ENCODE results near the gene DTNA. TPM values are rescaled to one million over a fixed set of nuclear protein-coding genes. Genes with fewer than 3 reads are reported as not detected.
"Not testable (repeated sequence)": the region's sequence is repeated elsewhere in the genome, so short reads cannot be mapped to it uniquely, and the experiment has no call there.

The DTNA gene
- total RNA-seq, 1 donor from 2014 or later: 46.5 TPM

GRCh38 chr18:34922594-34922993, 212.5 kb downstream of the DTNA start:
- not testable (repeated sequence) for FAIRE-seq; DNase-seq (ENCODE audit: low spot score in 2 of 2)

DNA sequence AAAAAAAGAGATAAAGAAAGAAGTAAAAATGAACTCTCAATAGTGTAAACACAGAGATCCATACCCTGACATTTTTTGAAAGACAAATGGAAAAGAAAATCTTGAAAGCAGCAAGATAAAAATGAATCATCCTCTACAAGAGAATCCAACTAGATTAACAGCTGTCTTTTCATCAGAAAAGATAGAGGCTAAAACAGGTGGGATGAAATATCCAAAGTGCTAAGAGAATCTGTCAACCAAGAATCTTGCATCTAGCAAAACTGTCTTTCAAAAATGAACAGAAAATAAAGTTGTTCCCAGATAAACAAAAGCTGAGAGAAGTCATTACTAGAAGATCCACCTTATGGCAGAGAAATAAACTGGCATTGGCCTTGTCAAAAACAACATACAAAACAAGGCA, 213.8 kb downstream of the DTNA start:
- no peak for FAIRE-seq
- DNase-seq (ENCODE audit: low spot score in 2 of 2): no peak

GRCh38 chr18:34926683-34927082, 216.6 kb downstream of the DTNA start:
- no peak for FAIRE-seq
- no peak for DNase-seq (ENCODE audit: low spot score in 2 of 2)

- FAIRE-seq (no peak), DNase-seq (ENCODE audit: low spot score in 2 of 2) (no peak)
Observed at GRCh38 chr18:34928088-34928753, 218.1 kb downstream of the DTNA start.

DNA sequence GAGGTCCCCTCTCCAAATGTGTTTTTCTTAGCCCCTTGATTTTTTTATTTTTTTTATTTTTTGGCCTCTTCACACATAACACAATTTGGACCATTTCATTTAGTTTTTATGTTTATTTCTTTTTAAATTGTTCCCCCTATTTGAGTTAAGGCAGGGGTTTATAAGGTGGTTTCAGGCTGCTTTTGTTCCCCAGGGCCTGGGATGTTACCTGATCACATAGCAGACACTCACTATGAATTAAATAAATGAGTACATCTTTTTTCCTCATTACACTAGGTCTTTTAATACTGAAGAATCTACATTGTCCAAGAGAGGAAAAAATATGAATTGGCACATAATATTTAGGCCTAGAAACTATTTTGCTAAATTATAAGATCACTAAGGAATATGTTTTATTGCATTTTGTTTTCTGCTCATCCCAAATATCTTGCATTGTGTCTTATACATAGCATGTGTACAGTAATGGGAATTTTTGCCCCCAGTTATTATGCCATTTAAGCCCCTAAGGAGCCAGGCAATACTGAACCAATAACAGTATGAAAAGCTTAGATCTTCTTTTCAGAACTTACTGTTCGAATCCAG, 218.7 kb downstream of the DTNA start:
- no peak for FAIRE-seq
- DNase-seq (ENCODE audit: low spot score in 2 of 2): no peak

DNA sequence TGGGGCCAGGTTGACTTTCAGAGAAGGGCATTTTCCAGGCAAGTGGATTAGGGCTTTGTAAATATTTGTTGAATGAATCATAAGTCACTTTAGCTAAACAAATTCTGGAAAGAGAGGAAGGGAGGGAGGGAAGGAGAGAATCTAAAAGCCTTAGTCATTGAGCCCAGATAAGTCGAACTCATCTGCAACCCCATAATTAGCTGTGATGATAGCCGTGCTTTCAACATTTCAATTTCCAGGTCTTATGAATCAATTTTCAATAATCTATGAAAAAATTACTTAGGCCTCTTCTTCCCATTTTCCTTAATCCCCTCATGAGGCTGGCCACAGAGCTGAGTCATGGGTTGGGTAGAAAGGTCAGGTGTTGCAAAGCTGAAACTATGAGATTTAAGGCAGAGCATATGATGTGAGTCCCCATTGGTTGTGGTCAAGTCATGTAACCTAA, 219.3 kb downstream of the DTNA start:
- DNase-seq (ENCODE audit: low spot score in 2 of 2) (no peak), FAIRE-seq (no peak)

GRCh38 chr18:34932363-34932762, 222.3 kb downstream of the DTNA start:
- FAIRE-seq: no peak
- no peak for DNase-seq (ENCODE audit: low spot score in 2 of 2)

GRCh38 chr18:34932792-34933466, 222.8 kb downstream of the DTNA start:
- FAIRE-seq (no peak), DNase-seq (ENCODE audit: low spot score in 2 of 2) (no peak)

DNA sequence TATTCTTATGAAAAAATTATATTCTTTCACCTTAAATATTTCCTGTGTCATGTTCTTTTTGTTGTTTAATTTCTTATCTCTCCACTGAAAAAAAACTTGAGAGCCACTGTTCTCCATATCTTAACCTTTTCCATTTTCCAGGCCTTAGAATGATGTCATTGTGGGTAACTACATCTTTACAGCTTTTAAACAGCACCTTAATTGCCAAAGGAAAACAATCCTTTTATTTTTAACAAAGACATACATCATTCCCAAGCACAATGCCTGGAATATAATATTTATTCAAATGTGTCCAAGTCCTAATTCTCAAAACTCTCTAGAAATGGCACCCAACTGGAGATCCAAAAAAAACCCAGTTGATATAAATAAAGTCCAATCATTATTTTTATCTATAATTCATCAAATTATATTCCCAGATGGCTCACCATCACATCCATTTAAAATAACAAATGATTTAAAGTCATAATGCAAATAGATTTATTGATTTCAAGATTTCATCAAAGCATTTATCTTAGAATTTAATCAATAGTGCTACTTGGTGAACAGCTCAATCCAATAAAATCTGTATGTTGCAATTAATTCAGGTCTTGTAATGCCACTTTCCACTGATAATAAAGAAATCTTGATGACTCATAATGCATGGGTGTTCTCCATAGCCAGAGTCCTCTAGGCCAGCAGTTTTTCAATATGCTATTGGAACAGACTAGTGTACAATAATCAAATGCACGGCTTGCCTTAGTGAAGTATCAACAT, 224.0 kb downstream of the DTNA start:
- no peak for DNase-seq (ENCODE audit: low spot score in 2 of 2)
- peak; percentile 23 for FAIRE-seq

DNA sequence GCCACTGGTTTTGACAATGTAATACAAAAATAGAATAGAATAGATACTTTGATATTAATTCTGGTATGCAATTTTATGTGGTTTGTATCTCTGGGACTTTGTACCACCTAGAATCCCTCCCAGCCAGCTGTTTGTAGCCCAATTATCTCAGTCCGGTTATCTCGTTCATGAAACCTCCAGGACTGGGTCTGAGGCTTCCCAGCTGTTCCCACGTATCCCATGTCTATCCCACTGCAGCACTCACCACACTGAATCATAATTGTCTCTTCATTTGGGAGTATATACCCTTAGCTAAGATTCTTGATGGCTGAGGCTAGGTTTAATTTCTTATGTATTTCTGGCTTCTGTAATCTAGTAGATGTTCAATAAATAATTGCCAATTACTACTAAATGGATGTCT, 226.7 kb downstream of the DTNA start:
- FAIRE-seq: no peak

GRCh38 chr18:34938090-34938489, 228.0 kb downstream of the DTNA start:
- FAIRE-seq (no peak), DNase-seq (ENCODE audit: low spot score in 2 of 2) (no peak)

More for the DNA sequence above, 226.7 kb downstream of the DTNA start:
- DNase-seq (ENCODE audit: low spot score in 2 of 2): no peak

All from frontal cortex (tissue), 4 donors.